Stimulated activated CD8-positive, alpha-beta memory T cell treated with anti-CD3 and anti-CD28 coated beads, Interleukin-7, amount 100 ng/mL, for 1 hour (primary cell): ENCODE measurements around the gene SMIM8.

Experiments used
- DNase-seq, 2 donors: peaks; one replicate each; pipeline ENCODE4 v3.0.0-alpha.2; 2020; ENCODE audit warnings: low read depth in 2 of 2

SMIM8 gene

GRCh38 chr6:87334683-87335082 is 12.3 kb downstream of the SMIM8 start:
- no peak for DNase-seq

- DNase-seq = no peak
Observed at GRCh38 chr6:87336367-87336766, 14.0 kb downstream of the SMIM8 start.

GRCh38 chr6:87340230-87340629 is 17.8 kb downstream of the SMIM8 start:
- no peak for DNase-seq

GRCh38 chr6:87341158-87341557 is 18.8 kb downstream of the SMIM8 start:
- DNase-seq = no peak

GRCh38 chr6:87341899-87342298 is 19.5 kb downstream of the SMIM8 start:
- no peak for DNase-seq

- no peak for DNase-seq
Observed at GRCh38 chr6:87342829-87343228, 20.4 kb downstream of the SMIM8 start.

- no peak for DNase-seq
Observed at GRCh38 chr6:87344731-87345130, 22.3 kb downstream of the SMIM8 start, which contains the start of gene C6orf163. Gene C6orf163, plus strand, starts transcription at chr6:87344813. Its CDS starts 287 bp downstream, at chr6:87345100.

GRCh38 chr6:87346700-87347099 is 24.3 kb downstream of the SMIM8 start:
- DNase-seq = no peak

- no peak for DNase-seq
Observed at GRCh38 chr6:87349896-87350295, 27.5 kb downstream of the SMIM8 start.

GRCh38 chr6:87350516-87350915 is 28.1 kb downstream of the SMIM8 start:
- DNase-seq = no peak

- no peak for DNase-seq
Observed at GRCh38 chr6:87351583-87351982, 29.2 kb downstream of the SMIM8 start.

GRCh38 chr6:87356181-87356580 is 33.8 kb downstream of the SMIM8 start:
- DNase-seq = no peak

GRCh38 chr6:87357479-87358196 is 35.2 kb downstream of the SMIM8 start:
- no peak for DNase-seq

- DNase-seq = no peak
Observed at GRCh38 chr6:87364602-87365252, 42.3 kb downstream of the SMIM8 start.

- DNase-seq = no peak
Observed at GRCh38 chr6:87366072-87366827, 43.9 kb downstream of the SMIM8 start.

- DNase-seq = no peak
Observed at GRCh38 chr6:87366899-87367298, 44.5 kb downstream of the SMIM8 start.

- DNase-seq = no peak
Observed at GRCh38 chr6:87373377-87373776, 51.0 kb downstream of the SMIM8 start.

GRCh38 chr6:87375315-87375714 is 52.9 kb downstream of the SMIM8 start:
- DNase-seq = no peak

GRCh38 chr6:87376643-87377042 is 54.3 kb downstream of the SMIM8 start:
- no peak for DNase-seq

GRCh38 chr6:87378947-87379346 is 56.6 kb downstream of the SMIM8 start:
- DNase-seq = no peak

- no peak for DNase-seq
Observed at GRCh38 chr6:87382861-87383260, 60.5 kb downstream of the SMIM8 start.

GRCh38 chr6:87384038-87384437 is 61.6 kb downstream of the SMIM8 start:
- DNase-seq = no peak

GRCh38 chr6:87384449-87384848 is 62.1 kb downstream of the SMIM8 start:
- DNase-seq = no peak
